IMR-90 (cell line): ENCODE data around the gene GRB2. TPM values are rescaled to one million over a fixed set of nuclear protein-coding genes. Genes with fewer than 3 reads are reported as not detected.

Experiments used
- ATAC-seq: fragments of 200-7000 bp; cut with Tn5 transposase; 2 replicates; pipeline ENCODE4 v1.9.1; 2020; ENCODE audit warnings: low read depth, mild to moderate bottlenecking, moderate library complexity
- BruUV-seq: library from RNA; stranded (reverse); fragments of 400-500 nt; replicated peaks from 2 replicates; lab custom pipeline; 2021; lab: Mats Ljungman, UMichigan
- CTCF ChIA-PET: fragments of 300-600 bp; formaldehyde crosslinking; extraction: SDS; loops from one replicate; lab custom pipeline; 2021; ENCODE audit warnings: antibody characterized with exemption; lab: Yijun Ruan, JAX
- POLR2A ChIA-PET: fragments of 300-600 bp; sonication (Branson Sonifier 250); formaldehyde crosslinking; loops from one replicate; lab custom pipeline; 2022; ENCODE audit warnings: antibody characterized with exemption; ENCODE audit not compliant: unreplicated experiment; lab: Charles Lee
- DNase-seq: peaks from one replicate; pipeline ENCODE4 v3.0.0; 2013
- H2AFZ ChIP-seq: replicated peaks from 2 replicates; pipeline ENCODE3; 2013; ENCODE audit warnings: low read length, mild to moderate bottlenecking; ENCODE audit not compliant: poor library complexity
- H2AK5ac ChIP-seq: 2 replicates; pipeline ENCODE4 v1.6.1; 2013; ENCODE audit warnings: low read depth, low read length, inconsistent platforms
- H2AK9ac ChIP-seq: replicated peaks from 2 replicates; pipeline ENCODE3; 2013; ENCODE audit warnings: mild to moderate bottlenecking, low read depth, low read length, moderate library complexity; ENCODE audit not compliant: poor library complexity
- H2BK120ac ChIP-seq: 2 replicates; pipeline ENCODE4 v1.6.1; 2013; ENCODE audit warnings: low read depth, low read length, inconsistent platforms
- H2BK15ac ChIP-seq: 3 replicates; pipeline ENCODE4 v1.6.1; 2013; ENCODE audit warnings: low read depth, low read length, inconsistent platforms
- H2BK20ac ChIP-seq: 2 replicates; pipeline ENCODE4 v1.6.1; 2013; ENCODE audit warnings: low read depth, mild to moderate bottlenecking, inconsistent platforms, low read length, moderate library complexity
- H2BK5ac ChIP-seq: 2 replicates; pipeline ENCODE4 v1.6.1; 2013; ENCODE audit warnings: mild to moderate bottlenecking, low read depth, low read length, inconsistent platforms; ENCODE audit not compliant: poor library complexity, severe bottlenecking
- H3K14ac ChIP-seq: replicated peaks from 2 replicates; pipeline ENCODE4 v1.6.1; 2013; ENCODE audit warnings: low read depth, low read length, inconsistent platforms
- H3K18ac ChIP-seq: 2 replicates; pipeline ENCODE4 v1.6.1; 2013; ENCODE audit warnings: low read depth, low read length, control low read depth
- H3K23ac ChIP-seq: 2 replicates; pipeline ENCODE4 v1.6.1; 2013; ENCODE audit warnings: low read depth, low read length, inconsistent platforms
- H3K27ac ChIP-seq: 2 replicates; pipeline ENCODE4 v1.5.1; 2013; ENCODE audit warnings: mild to moderate bottlenecking, control low read depth, low read length; ENCODE audit not compliant: insufficient read depth
- H3K27me3 ChIP-seq: 2 replicates; pipeline ENCODE4 v1.6.1; 2013; ENCODE audit warnings: low read length; ENCODE audit not compliant: control insufficient read depth, insufficient read depth
- H3K36me3 ChIP-seq: 2 replicates; pipeline ENCODE4 v1.6.1; 2013; ENCODE audit warnings: low read length, mixed read lengths; ENCODE audit not compliant: control insufficient read depth, insufficient read depth
- H3K4ac ChIP-seq: 2 replicates; pipeline ENCODE4 v1.6.1; 2013; ENCODE audit warnings: low read depth, low read length, inconsistent platforms
- H3K4me1 ChIP-seq: 2 replicates; pipeline ENCODE4 v1.6.1; 2013; ENCODE audit warnings: low read length, mixed read lengths; ENCODE audit not compliant: control insufficient read depth, insufficient read depth
- H3K4me2 ChIP-seq: 2 replicates; pipeline ENCODE4 v1.6.1; 2013; ENCODE audit warnings: low read depth, mild to moderate bottlenecking, control low read depth, low read length, moderate library complexity
- H3K4me3 ChIP-seq: 2 replicates; pipeline ENCODE4 v1.5.1; 2013; ENCODE audit warnings: low read depth, mild to moderate bottlenecking, control low read depth, low read length, moderate library complexity; ENCODE audit not compliant: insufficient read depth
- H3K56ac ChIP-seq: 2 replicates; pipeline ENCODE4 v1.6.1; 2013; ENCODE audit warnings: low read length, inconsistent platforms; ENCODE audit not compliant: insufficient read depth; ENCODE audit errors: extremely low read depth
- H3K79me1 ChIP-seq, 2 experiments: 2 replicates each; pipeline ENCODE4 v1.6.1; 2013; ENCODE audit warnings: low read length in 2 of 2, inconsistent platforms in 1 of 2, low read depth in 1 of 2
- H3K9ac ChIP-seq: 2 replicates; pipeline ENCODE4 v1.6.1; 2013; ENCODE audit warnings: low read depth, low read length, control low read depth
- H3K9me1 ChIP-seq: 2 replicates; pipeline ENCODE4 v1.6.1; 2013; ENCODE audit warnings: low read length, inconsistent platforms; ENCODE audit not compliant: insufficient read depth
- H3K9me3 ChIP-seq: 2 replicates; pipeline ENCODE4 v1.6.1; 2013; ENCODE audit warnings: low read length; ENCODE audit not compliant: control insufficient read depth, insufficient read depth
- H4K20me1 ChIP-seq: 2 replicates; pipeline ENCODE4 v1.6.1; 2013; ENCODE audit warnings: low read length, inconsistent platforms; ENCODE audit not compliant: insufficient read depth
- H4K5ac ChIP-seq: 2 replicates; pipeline ENCODE4 v1.6.1; 2013; ENCODE audit warnings: mild to moderate bottlenecking, low read depth, low read length, control low read depth
- H4K8ac ChIP-seq, 2 experiments: 2 replicates each; pipeline ENCODE4 v1.6.1; 2013; ENCODE audit warnings: low read depth in 2 of 2, low read length in 2 of 2, control low read depth in 1 of 2, inconsistent platforms in 1 of 2
- H4K91ac ChIP-seq: 2 replicates; pipeline ENCODE4 v1.6.1; 2013; ENCODE audit warnings: low read depth, low read length, inconsistent platforms; ENCODE audit not compliant: insufficient read depth
- BHLHE40 ChIP-seq: fragments of 150-350 bp; IDR thresholded peaks from 2 replicates; pipeline ENCODE4 v1.6.1; 2016; ENCODE audit warnings: mild to moderate bottlenecking, low read depth, low read length
- CEBPB ChIP-seq: IDR thresholded peaks from 2 replicates; pipeline ENCODE4 v1.6.1; 2012; ENCODE audit warnings: low read depth, low read length, improper control_type of control experiment
- CHD1 ChIP-seq: IDR thresholded peaks from 2 replicates; pipeline ENCODE4 v1.6.1; 2012; ENCODE audit warnings: low read depth, low read length, improper control_type of control experiment
- CTCF ChIP-seq: conservative IDR thresholded peaks from 2 replicates; pipeline ENCODE4 v1.5.1; 2012; ENCODE audit warnings: mild to moderate bottlenecking, low read depth, low read length, improper control_type of control experiment
- ELK1 ChIP-seq: fragments of 150-350 bp; IDR thresholded peaks from 2 replicates; pipeline ENCODE4 v1.6.1; 2016; ENCODE audit warnings: low read depth, mild to moderate bottlenecking, low read length, moderate library complexity, borderline replicate concordance
- MAFK ChIP-seq: IDR thresholded peaks from 2 replicates; pipeline ENCODE4 v1.6.1; 2012; ENCODE audit warnings: low read depth, low read length, improper control_type of control experiment
- MXI1 ChIP-seq: IDR thresholded peaks from 2 replicates; pipeline ENCODE4 v1.6.1; 2012; ENCODE audit warnings: low read depth, mild to moderate bottlenecking, low read length, moderate library complexity, borderline replicate concordance
- RCOR1 ChIP-seq: IDR thresholded peaks from 2 replicates; pipeline ENCODE4 v1.6.1; 2012; ENCODE audit warnings: mild to moderate bottlenecking, low read length, improper control_type of control experiment; ENCODE audit not compliant: insufficient replicate concordance
- RFX5 ChIP-seq: IDR thresholded peaks from 2 replicates; pipeline ENCODE4 v1.8.0; 2012; ENCODE audit warnings: low read depth, mild to moderate bottlenecking, low read length, moderate library complexity
- SMC3 ChIP-seq: fragments of 150-350 bp; IDR thresholded peaks from 2 replicates; pipeline ENCODE4 v1.6.1; 2016; ENCODE audit warnings: low read depth, mild to moderate bottlenecking, antibody characterized with exemption, low read length, moderate library complexity
- WGBS, 2 experiments: methylation state at CpG; one replicate each; pipeline versions ENCODE4 v1.1.5 to v1.1.7; 2013; ENCODE audit warnings: missing lambda C conversion rate in 2 of 2; ENCODE audit not compliant: insufficient read length in 1 of 2; ENCODE audit errors: extremely low coverage in 2 of 2; 5-methylcytosine and 5-hydroxymethylcytosine counted together
- dilution Hi-C: fragments of 300-500 bp; cut with HindIII; formaldehyde crosslinking; loops from one replicate; pipeline ENCODE4 v1.14.3; 2018; ENCODE audit warnings: low sequenced_read_pairs; ENCODE audit not compliant: unreplicated experiment
- in situ Hi-C: fragments of 300-500 bp; cut with MboI; formaldehyde crosslinking; loops from 3 replicates; pipeline ENCODE4 v1.14.3; 2019; ENCODE audit warnings: low sequenced_read_pairs, inconsistent platforms, mixed read lengths
- intact Hi-C: fragments of 100-400 bp; cut with micrococcal nuclease; formaldehyde crosslinking; loops from 2 replicates; pipeline ENCODE4 v1.10.0; 2022
- polyA plus RNA-seq, 3 experiments: library from polyadenylated mRNA; depleted of rRNA; stranded (reverse); fragments of >200 nt; gene quantifications; 2 replicates each; pipeline ENCODE4 v1.2.3, GENCODE V29; 2012; ENCODE audit warnings: low replicate concordance in 1 of 3
- total RNA-seq: library from RNA; depleted of rRNA; stranded (reverse); fragments of >200 nt; gene quantifications from 2 replicates; pipeline ENCODE4 v1.2.3, GENCODE V29; 2012

GRB2 gene
- total and polyA plus RNA-seq, 2 of the 4 experiments (the other 2 are of a cell fraction): 49.3 to 62.1 TPM

DNA sequence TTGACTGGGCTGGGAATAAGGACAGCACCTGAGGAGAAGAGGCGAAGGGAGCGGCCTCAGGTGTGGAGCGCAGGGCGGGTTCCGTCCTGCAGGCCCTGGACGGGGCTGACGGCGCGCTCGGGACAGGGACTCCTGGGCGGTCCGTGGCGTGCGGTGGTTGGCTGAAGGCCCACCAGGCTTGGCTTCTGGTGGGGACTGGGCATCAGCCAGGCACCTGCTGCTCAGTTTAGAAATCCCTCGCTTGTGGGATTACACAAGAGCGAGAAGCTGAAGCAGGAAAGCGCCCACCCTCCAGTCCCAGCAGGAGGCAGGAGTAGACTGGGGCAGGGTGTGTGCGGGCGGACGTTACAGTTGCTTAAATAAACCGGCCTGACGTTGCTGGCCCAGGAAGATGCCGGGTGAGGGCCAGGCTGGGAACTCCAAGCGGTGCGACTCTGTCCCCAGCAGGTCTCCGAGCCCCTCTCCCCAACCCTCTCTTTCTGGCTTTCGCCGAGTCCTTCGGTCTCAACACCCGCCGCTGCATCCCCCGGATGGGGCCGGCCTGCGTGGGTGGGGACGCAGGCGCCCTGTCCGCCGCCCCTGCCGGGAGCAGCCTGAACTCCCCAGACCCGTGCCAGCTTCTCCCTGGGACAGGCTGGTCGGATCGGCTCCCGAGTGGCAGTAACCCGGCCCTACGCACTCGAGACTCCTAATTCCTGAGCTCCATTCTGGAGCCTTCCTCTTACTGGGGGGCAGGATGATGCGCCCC is 135.1 kb downstream of the GRB2 start (continued):
- peak; percentile 51 for TF ChIP-seq SMC3
- peak; percentile 87 for TF ChIP-seq CEBPB
- no peak for TF ChIP-seq MAFK

DNA sequence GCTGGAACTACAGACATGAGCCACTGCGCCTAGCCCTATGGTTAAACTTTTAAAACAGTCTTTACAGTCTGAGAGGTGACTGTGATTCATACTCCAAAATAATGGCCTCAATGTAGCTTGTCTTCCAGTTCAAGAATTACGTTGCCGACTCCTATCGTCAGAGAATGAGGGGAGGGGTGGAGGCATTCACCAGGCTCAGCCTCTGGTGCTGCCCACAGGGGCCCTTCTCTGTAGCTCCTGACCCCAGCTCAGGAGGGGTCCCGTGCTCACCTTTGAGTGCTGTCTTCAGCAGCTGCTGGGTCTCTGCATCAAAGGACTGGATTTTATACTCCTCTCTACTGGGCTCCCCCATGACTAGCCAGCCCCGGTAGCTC is 135.6 kb downstream of the GRB2 start:
- no peak overlapping the region for H2BK120ac ChIP-seq
- H3K4me3 ChIP-seq: 0 out of 2 replicates have a peak overlapping the region, but pooled peaks have one; percentile 81
- dilution Hi-C loops: no loop called here
- H3K4ac ChIP-seq: no peak overlapping the region; the same call in 1 of the 2 replicates
- H3K9ac ChIP-seq: no peak overlapping the region
- no peak overlapping the region for H4K91ac ChIP-seq
- no peaks in the 10 kb centered on the region; the same call in none of the 2 replicates for H4K20me1 ChIP-seq
- H3K18ac ChIP-seq: no peak overlapping the region
- CTCF ChIA-PET: interaction anchor here (1.1 to 3.2 kb wide), 4 partner anchors 8 to 143 kb away, joined by 3 to 18 read pairs (median 10); partner anchors contain the start of genes GGA3, MRPS7 and SLC25A19
- DNase-seq: no peak
- H4K5ac ChIP-seq: no peak overlapping the region
- no peak overlapping the region for H2BK20ac ChIP-seq
- BruUV-seq: no TSS peak
- H2BK5ac ChIP-seq: no peak overlapping the region
- POLR2A ChIA-PET: interaction anchor here (0.6 kb wide), 1 partner anchor 124 kb away, joined by 10 read pairs; no protein-coding TSS in a partner anchor
- no peak for ATAC-seq
- no peak overlapping the region for H3K14ac ChIP-seq
- TF ChIP-seq CHD1 (no peak), RFX5 (no peak), MXI1 (no peak), RCOR1 (no peak), ELK1 (no peak), BHLHE40 (no peak), CTCF (no peak)
- no peaks in the 10 kb centered on the region for H3K9me3 ChIP-seq
- peaks cover 18% of the 10 kb centered on the region for H3K36me3 ChIP-seq
- peak overlapping the region; percentile 90 for H2AK9ac ChIP-seq
- no peak overlapping the region; the same call in 1 of the 2 replicates for H3K27ac ChIP-seq
- in situ Hi-C loops: no loop called here
- 0 out of 2 replicates have a peak overlapping the region, but pooled peaks have one; percentile 37 for H3K23ac ChIP-seq
- H3K79me1 ChIP-seq: peaks cover 4 to 11% of the 10 kb centered on the region in 2 experiments; a peak in 3 of 4 replicates
- WGBS, 2 experiments: no CpG with 5 or more reads among the region's 6 CpGs
- H3K4me1 ChIP-seq: peaks cover 14% of the 10 kb centered on the region
- H2BK15ac ChIP-seq: no peak overlapping the region
- H2AK5ac ChIP-seq: no peak overlapping the region
- intact Hi-C loops: loop anchor here (1.0 to 10.0 kb wide), 3 partner anchors 135 to 245 kb away; partner anchors contain the start of genes CASKIN2, GRB2 and TSEN54
- no peak overlapping the region for H4K8ac ChIP-seq
- no peaks in the 10 kb centered on the region for H3K27me3 ChIP-seq
- H2AFZ ChIP-seq: peak overlapping the region; percentile 97
- H3K4me2 ChIP-seq: peak overlapping the region; percentile 88
- H3K56ac ChIP-seq: no peak overlapping the region
- H3K9me1 ChIP-seq: 0 out of 2 replicates have a peak, but pooled peaks cover 8% of the 10 kb centered on the region
